AG04450 (cell line): ENCODE results near the gene ST3GAL4. TPM values are rescaled to one million over a fixed set of nuclear protein-coding genes. Genes with fewer than 3 reads are reported as not detected.

Source experiments
- CTCF ChIA-PET: fragments of 300-600, 350-600 bp; formaldehyde crosslinking; extraction: SDS; loops from one replicate; lab custom pipeline; 2022; ENCODE audit warnings: antibody characterized with exemption, inconsistent platforms; lab: Charles Lee
- POLR2A ChIA-PET: fragments of 350-600 bp; formaldehyde crosslinking; extraction: SDS; loops from one replicate; lab custom pipeline; 2021; ENCODE audit warnings: antibody characterized with exemption, inconsistent platforms; lab: Yijun Ruan, JAX
- DNase-seq: peaks from one replicate; pipeline ENCODE4 v3.0.0-alpha.2; 2011; ENCODE audit warnings: low read depth, low spot score
- H3K27ac ChIP-seq: one replicate; pipeline ENCODE4 v1.5.1; 2012; ENCODE audit warnings: low read depth, low read length, control low read depth
- H3K27me3 ChIP-seq: one replicate; pipeline ENCODE4 v1.6.0; 2012; ENCODE audit warnings: low read length; ENCODE audit not compliant: control insufficient read depth, insufficient read depth
- H3K4me3 ChIP-seq: 2 replicates; pipeline ENCODE4 v1.5.1; 2011; ENCODE audit warnings: mild to moderate bottlenecking, low read depth, low read length, control low read depth
- H3K9me3 ChIP-seq: 2 replicates; pipeline ENCODE4 v1.5.1; 2012; ENCODE audit warnings: low read length; ENCODE audit not compliant: control insufficient read depth, insufficient read depth
- polyA plus RNA-seq: library from polyadenylated mRNA; depleted of rRNA; stranded (reverse); fragments of >200 nt; gene quantifications from 2 replicates; pipeline ENCODE4 v1.2.3, GENCODE V29; 2011
- TF ChIP-seq, protein P1 (sequence below): IDR thresholded peaks from 2 replicates; pipeline ENCODE4 v1.5.1; 2011; ENCODE audit warnings: low read depth, low read length, control low read depth, inconsistent platforms

The ST3GAL4 gene
- polyA plus RNA-seq, 1 experiment, result 13.1 TPM

DNA sequence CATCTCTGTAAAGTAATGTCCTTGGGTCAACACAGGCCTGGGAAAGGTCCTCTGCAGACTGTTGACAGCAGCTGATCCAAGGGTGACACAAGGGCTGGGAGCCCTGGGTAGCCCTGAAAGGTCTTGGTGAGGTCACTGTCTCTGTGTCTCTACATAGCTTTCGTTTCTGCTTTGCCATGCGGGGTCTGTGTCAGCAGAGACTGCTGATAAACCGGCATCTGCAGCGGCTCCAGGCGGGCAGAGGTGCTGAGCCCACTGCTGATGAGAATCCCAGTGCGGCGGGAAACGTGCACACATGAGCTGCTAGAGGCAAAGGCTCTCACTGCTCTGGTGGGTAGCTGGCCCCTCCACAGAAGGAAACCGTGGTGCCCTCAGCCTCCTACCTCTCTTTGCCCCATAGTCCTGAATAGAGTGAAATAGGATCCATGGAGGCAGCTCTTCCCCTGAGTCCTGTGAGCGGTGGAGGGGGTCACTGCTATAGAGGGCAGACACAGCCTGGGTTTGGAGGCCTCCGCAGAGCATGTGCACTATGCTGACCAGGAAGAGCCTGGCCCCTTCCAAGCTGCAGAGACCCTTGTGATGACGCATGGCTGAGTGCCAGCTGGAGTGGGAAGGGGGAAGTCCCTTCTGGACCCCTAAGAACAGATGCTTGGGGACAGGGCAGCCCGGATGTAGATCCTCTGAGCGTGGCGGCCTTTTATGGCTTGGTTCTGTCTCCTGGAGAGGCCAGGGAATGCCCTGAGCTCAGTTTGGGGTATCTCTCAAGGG is 17.8 kb upstream of the ST3GAL4 start:
- no peaks in the 10 kb centered on the region for H3K9me3 ChIP-seq
- H3K4me3 ChIP-seq, result no peak overlapping the region
- ChIA-PET POLR2A (interaction anchor here (1.2 kb wide), 1 partner anchor 18 kb away, joined by 4 read pairs; the partner anchor contains the start of gene ST3GAL4), CTCF (interaction anchor here (0.9 to 1.6 kb wide), 2 partner anchors 27 to 143 kb away, joined by 3 to 6 read pairs; no protein-coding TSS in a partner anchor)
- H3K27me3 ChIP-seq, result no peaks in the 10 kb centered on the region
- no peak for DNase-seq
- H3K27ac ChIP-seq, result no peak overlapping the region
- TF ChIP-seq, protein P1, sequence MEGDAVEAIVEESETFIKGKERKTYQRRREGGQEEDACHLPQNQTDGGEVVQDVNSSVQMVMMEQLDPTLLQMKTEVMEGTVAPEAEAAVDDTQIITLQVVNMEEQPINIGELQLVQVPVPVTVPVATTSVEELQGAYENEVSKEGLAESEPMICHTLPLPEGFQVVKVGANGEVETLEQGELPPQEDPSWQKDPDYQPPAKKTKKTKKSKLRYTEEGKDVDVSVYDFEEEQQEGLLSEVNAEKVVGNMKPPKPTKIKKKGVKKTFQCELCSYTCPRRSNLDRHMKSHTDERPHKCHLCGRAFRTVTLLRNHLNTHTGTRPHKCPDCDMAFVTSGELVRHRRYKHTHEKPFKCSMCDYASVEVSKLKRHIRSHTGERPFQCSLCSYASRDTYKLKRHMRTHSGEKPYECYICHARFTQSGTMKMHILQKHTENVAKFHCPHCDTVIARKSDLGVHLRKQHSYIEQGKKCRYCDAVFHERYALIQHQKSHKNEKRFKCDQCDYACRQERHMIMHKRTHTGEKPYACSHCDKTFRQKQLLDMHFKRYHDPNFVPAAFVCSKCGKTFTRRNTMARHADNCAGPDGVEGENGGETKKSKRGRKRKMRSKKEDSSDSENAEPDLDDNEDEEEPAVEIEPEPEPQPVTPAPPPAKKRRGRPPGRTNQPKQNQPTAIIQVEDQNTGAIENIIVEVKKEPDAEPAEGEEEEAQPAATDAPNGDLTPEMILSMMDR, result no peak

DNA sequence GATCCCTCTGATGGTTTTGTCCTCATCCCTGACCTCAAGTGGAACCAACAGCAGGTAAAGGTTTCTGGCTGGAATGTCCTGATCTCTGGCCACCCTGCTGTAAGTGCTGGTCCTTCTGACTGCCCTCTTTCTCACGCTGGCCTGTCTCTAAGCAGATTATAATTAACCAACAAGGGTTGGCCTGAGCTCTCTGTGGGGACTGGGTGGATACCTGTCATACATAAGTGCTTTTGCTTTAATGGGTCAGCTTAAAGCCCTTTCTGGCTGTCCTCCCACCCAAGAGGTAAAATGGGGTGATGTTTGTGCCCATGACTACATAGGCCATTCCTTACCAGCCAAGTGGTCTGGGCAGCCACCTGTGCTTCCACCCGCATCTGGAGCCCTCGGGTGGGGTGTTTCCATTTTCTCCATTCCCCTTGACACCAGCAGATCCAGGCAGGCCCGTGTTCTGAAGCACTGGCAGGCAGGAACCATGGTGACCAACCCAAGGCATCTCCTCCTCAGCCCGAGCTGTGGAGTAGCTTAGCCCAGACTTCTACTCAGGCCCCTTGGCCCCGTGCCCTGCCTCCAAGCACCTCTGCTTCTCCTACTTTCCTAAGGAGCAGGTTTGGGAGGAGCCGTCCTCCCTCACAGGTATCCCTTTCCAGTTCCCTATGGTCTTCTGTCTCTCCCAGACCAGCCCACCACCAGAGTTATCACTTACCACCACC is 17.0 kb upstream of the ST3GAL4 start:
- Histone ChIP-seq H3K4me3 (no peak overlapping the region), H3K27me3 (no peaks in the 10 kb centered on the region), H3K27ac (no peak overlapping the region), H3K9me3 (no peaks in the 10 kb centered on the region)
- ChIA-PET POLR2A (interaction anchor here (1.2 kb wide), 1 partner anchor 17 kb away, joined by 4 read pairs; the partner anchor contains the start of gene ST3GAL4), CTCF (no interaction called here)
- TF ChIP-seq, protein P1, result no peak
- DNase-seq, result no peak

DNA sequence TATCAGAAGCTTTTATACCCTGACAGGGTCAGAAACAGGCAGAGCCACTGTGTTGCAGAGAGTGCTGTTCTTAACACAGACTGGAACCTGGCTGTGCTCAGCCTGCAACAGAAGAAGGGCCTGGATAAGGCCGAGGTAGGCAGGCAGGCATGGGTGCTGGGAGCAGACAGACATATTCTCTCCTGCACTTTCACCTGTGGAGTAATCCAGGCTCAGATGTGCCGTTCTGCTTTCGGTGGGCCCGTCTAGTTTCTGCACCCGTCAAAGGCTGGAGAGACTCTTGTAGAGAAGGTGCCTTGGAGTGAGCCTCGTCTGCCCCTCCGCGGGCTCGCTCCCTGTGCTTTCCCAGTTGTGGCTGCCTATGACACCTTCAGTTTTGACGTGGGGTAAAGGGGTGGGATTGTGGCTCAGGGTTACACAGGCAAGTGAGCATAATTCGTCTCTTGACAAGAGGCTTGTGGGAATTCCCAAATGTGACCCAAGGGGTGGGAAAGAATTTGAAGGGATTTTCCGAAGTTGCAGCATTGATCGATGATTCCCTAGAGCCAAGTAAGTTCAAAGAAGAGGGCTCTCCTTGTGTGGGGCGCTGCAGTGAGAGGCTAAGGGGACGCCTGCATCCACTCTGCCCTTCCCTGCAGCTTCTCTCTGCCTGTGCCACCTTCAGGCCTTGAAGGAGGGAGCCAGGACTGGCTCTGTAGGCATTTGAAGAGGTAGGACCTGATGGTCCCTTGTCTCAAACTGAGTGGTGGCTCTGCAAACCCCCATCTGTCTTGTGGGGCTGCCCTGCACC is 16.2 kb upstream of the ST3GAL4 start:
- ChIA-PET POLR2A (interaction anchor here (0.9 kb wide), 1 partner anchor 20 kb away, joined by 5 read pairs; no protein-coding TSS in a partner anchor), CTCF (no interaction called here)
- H3K9me3 ChIP-seq, result no peaks in the 10 kb centered on the region
- peak overlapping the region; percentile 21 for H3K27ac ChIP-seq
- TF ChIP-seq, protein P1, result no peak
- no peak for DNase-seq
- no peak overlapping the region for H3K4me3 ChIP-seq
- H3K27me3 ChIP-seq, result no peaks in the 10 kb centered on the region

DNA sequence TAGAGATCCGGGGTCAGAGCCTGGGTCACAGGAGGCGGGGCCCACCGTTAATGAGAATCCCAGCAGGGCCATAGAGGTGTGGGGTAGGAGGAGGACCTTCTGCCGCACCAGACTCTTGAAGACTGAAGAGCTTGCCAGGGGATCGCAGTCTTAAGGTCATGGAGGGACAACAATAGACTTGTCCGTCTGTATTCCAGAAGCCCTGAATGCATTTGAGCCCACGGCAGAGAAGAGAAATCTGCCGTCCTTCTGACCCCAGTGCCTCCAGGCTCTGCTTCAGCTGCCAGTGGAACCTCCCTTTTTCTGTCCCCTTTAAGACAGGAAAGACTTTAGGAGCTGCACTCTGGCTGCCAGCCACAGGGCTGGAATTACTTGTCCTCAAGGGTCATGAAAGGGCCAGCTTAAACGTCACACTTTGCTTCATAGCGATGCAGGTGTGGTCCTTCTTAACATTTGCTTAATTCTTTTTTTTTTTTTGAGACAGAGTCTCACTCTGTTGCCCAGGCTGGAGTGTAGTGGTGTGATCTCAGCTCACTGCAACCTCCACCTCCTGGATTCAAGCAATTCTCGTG is 15.5 kb upstream of the ST3GAL4 start:
- Histone ChIP-seq H3K27me3 (no peaks in the 10 kb centered on the region), H3K9me3 (no peaks in the 10 kb centered on the region), H3K4me3 (no peak overlapping the region), H3K27ac (no peak overlapping the region)
- ChIA-PET POLR2A (interaction anchor here (0.9 kb wide), 1 partner anchor 21 kb away, joined by 5 read pairs; no protein-coding TSS in a partner anchor), CTCF (no interaction called here)
- DNase-seq, result no peak
- TF ChIP-seq, protein P1, result no peak
